ENCODE results near the gene EFTUD2. TPM values are rescaled to one million over a fixed set of nuclear protein-coding genes. Genes with fewer than 3 reads are reported as not detected.

Gene EFTUD2
- total and polyA plus RNA-seq, 2 of the 13 experiments (the other 11 are each of a cell fraction or from before 2014, with no cell fraction given), result 111 to 137 TPM

GRCh38 chr17:44850025-44850424 is 49.2 kb downstream of the EFTUD2 start:
- no peaks in the 10 kb centered on the region for H3K79me2 ChIP-seq (ENCODE audit: insufficient read depth, low read length)
- no peaks in the 10 kb centered on the region; the same call in 1 of the 2 replicates for H4K20me1 ChIP-seq (ENCODE audit: insufficient read depth, low read length)
- WGBS (ENCODE audit: low lambda C conversion rate), result 94% methylated on average over 7 of the region's 7 CpGs
- TSS peak; percentile 34 for BruUV-seq (replicated peaks)
- FAIRE-seq (no peak), ATAC-seq (no peak), DNase-seq (ENCODE audit: low spot score) (no peak)
- H3K27me3 ChIP-seq (ENCODE audit: control insufficient read depth in 1 of 2, insufficient read depth in 2 of 2, low read length in 2 of 2), result no peaks in the 10 kb centered on the region
- no peaks in the 10 kb centered on the region for H3K4me1 ChIP-seq (ENCODE audit: insufficient read depth, low read length)
- peaks cover 32 to 50% of the 10 kb centered on the region in 2 experiments for H3K36me3 ChIP-seq (replicated peaks in 1 of 2; ENCODE audit: control insufficient read depth in 1 of 2, insufficient read depth in 2 of 2, low read length in 2 of 2)
- H3K9me3 ChIP-seq (ENCODE audit: low read length), result no peaks in the 10 kb centered on the region
- POLR2A ChIA-PET, result no interaction called here
- TF ChIP-seq EED (CRISPR knock-in tag; IDR thresholded peaks at IDR 0.05) (no peak), TCF7L2 (IDR thresholded peaks at IDR 0.05; ENCODE audit: low read depth, low read length) (no peak), SKI (IDR thresholded peaks at IDR 0.05; ENCODE audit: partially characterized antibody) (no peak), ZNF354B (CRISPR knock-in tag; IDR thresholded peaks at IDR 0.05) (no peak), ZNF564 (CRISPR knock-in tag; IDR thresholded peaks at IDR 0.05) (no peak), TBX3 (IDR thresholded peaks at IDR 0.05; ENCODE audit: borderline replicate concordance) (no peak)
- intact Hi-C loops (cut with micrococcal nuclease; ENCODE audit: unreplicated experiment) (no loop called here), in situ Hi-C loops (cut with HindIII; ENCODE audit: extremely low pct_ligation_motif_present, low pct_unique_long_range_greater_than_20kb) (no loop called here)
- no peak overlapping the region for H2AFZ ChIP-seq (ENCODE audit: low read length)
- no peak overlapping the region for H3K4me2 ChIP-seq (ENCODE audit: low read depth, low read length)
- CTCF ChIA-PET (ENCODE audit: low intra/inter-chr PET ratio, low total read pairs), result no interaction called here
- no peak overlapping the region for H3K9ac ChIP-seq (ENCODE audit: insufficient read depth, low read depth, low read length)
- no peak overlapping the region for H3K4me3 ChIP-seq (replicated peaks in 1 of 3; ENCODE audit: insufficient read depth in 1 of 3, low read depth in 2 of 3, low read length in 3 of 3)
- H3K27ac ChIP-seq (ENCODE audit: extremely low read length, insufficient read depth, low read length), result no peak overlapping the region

GRCh38 chr17:44848961-44849489 is 50.2 kb downstream of the EFTUD2 start:
- Histone ChIP-seq H3K27me3 (ENCODE audit: control insufficient read depth in 1 of 2, insufficient read depth in 2 of 2, low read length in 2 of 2) (no peaks in the 10 kb centered on the region), H3K9me3 (ENCODE audit: low read length) (no peaks in the 10 kb centered on the region), H2AFZ (ENCODE audit: low read length) (no peak overlapping the region), H4K20me1 (ENCODE audit: insufficient read depth, low read length) (no peaks in the 10 kb centered on the region; the same call in 1 of the 2 replicates), H3K4me3 (replicated peaks in 1 of 3; ENCODE audit: insufficient read depth in 1 of 3, low read depth in 2 of 3, low read length in 3 of 3) (no peak overlapping the region), H3K4me2 (ENCODE audit: low read depth, low read length) (no peak overlapping the region), H3K27ac (ENCODE audit: extremely low read length, insufficient read depth, low read length) (no peak overlapping the region), H3K36me3 (replicated peaks in 1 of 2; ENCODE audit: control insufficient read depth in 1 of 2, insufficient read depth in 2 of 2, low read length in 2 of 2) (peaks cover 23 to 40% of the 10 kb centered on the region in 2 experiments), H3K79me2 (ENCODE audit: insufficient read depth, low read length) (no peaks in the 10 kb centered on the region), H3K4me1 (ENCODE audit: insufficient read depth, low read length) (peaks cover 9% of the 10 kb centered on the region; the same call in 1 of the 2 replicates), H3K9ac (ENCODE audit: insufficient read depth, low read depth, low read length) (no peak overlapping the region)
- BruUV-seq (replicated peaks), result no TSS peak
- FAIRE-seq, result no peak
- in situ Hi-C loops (cut with HindIII; ENCODE audit: extremely low pct_ligation_motif_present, low pct_unique_long_range_greater_than_20kb) (no loop called here), intact Hi-C loops (cut with micrococcal nuclease; ENCODE audit: unreplicated experiment) (no loop called here)
- ChIA-PET POLR2A (no interaction called here), CTCF (ENCODE audit: low intra/inter-chr PET ratio, low total read pairs) (no interaction called here)
- WGBS (ENCODE audit: low lambda C conversion rate), result 95% methylated on average over 12 of the region's 12 CpGs
- DNase-seq (ENCODE audit: low spot score), result no peak
- peak; percentile 50 for TF ChIP-seq AGO2 (optimal IDR thresholded peaks at IDR 0.05; ENCODE audit: low read depth, low read length)
- peak; percentile 72 for TF ChIP-seq RBM22 (optimal IDR thresholded peaks at IDR 0.05; ENCODE audit: low read length)
- no peak for TF ChIP-seq DMAP1 (CRISPR knock-in tag; IDR thresholded peaks at IDR 0.05)
- ATAC-seq, result no peak
